Activated CD4-positive, alpha-beta T cell treated with anti-CD3 and anti-CD28 coated beads, Interleukin-2, amount 10 ng/mL, durations not matched to agents 7 days and 5 days (primary cell): ENCODE results near the gene DHRS3. TPM values are rescaled to one million over a fixed set of nuclear protein-coding genes. Genes with fewer than 3 reads are reported as not detected.
"Not testable (repeated sequence)": the region's sequence is repeated elsewhere in the genome, so short reads cannot be mapped to it uniquely, and the experiment has no call there.

Experiments
- CTCF ChIA-PET: fragments of 350-600 bp; sonication (Branson Sonifier 250); formaldehyde crosslinking; loops from one replicate; lab custom pipeline; 2021; ENCODE audit warnings: antibody characterized with exemption; lab: Charles Lee
- POLR2A ChIA-PET: fragments of 350-600 bp; sonication (Branson Sonifier 250); formaldehyde crosslinking; loops from one replicate; lab custom pipeline; 2021; ENCODE audit warnings: antibody characterized with exemption; lab: Charles Lee
- DNase-seq: peaks from one replicate; pipeline ENCODE4 v3.0.0-alpha.2; 2020
- H3K27ac Mint-ChIP-seq: one replicate; pipeline ENCODE4 v1.8.0; 2021; ENCODE audit warnings: mild to moderate bottlenecking, moderate library complexity, mixed read lengths
- H3K27me3 Mint-ChIP-seq: one replicate; pipeline ENCODE4 v1.8.0; 2021; ENCODE audit warnings: mixed read lengths
- H3K36me3 Mint-ChIP-seq: one replicate; pipeline ENCODE4 v1.8.0; 2021; ENCODE audit warnings: low read depth, mixed read lengths
- H3K4me1 Mint-ChIP-seq: one replicate; pipeline ENCODE4 v1.8.0; 2021; ENCODE audit warnings: mixed read lengths
- H3K4me3 Mint-ChIP-seq: one replicate; pipeline ENCODE4 v1.8.0; 2021; ENCODE audit warnings: mild to moderate bottlenecking, moderate library complexity, mixed read lengths
- H3K9me3 Mint-ChIP-seq: one replicate; pipeline ENCODE4 v1.8.0; 2021; ENCODE audit warnings: mixed read lengths
- total RNA-seq, 2 experiments: library from RNA; stranded (reverse); gene quantifications; one replicate each; pipeline ENCODE4 v1.2.3, GENCODE V29; 2021

Gene DHRS3, protein sequence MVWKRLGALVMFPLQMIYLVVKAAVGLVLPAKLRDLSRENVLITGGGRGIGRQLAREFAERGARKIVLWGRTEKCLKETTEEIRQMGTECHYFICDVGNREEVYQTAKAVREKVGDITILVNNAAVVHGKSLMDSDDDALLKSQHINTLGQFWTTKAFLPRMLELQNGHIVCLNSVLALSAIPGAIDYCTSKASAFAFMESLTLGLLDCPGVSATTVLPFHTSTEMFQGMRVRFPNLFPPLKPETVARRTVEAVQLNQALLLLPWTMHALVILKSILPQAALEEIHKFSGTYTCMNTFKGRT
- 10 to 100 TPM; 30.3 to 31.2 TPM for total RNA-seq

GRCh38 chr1:12617901-12618660, at the start of gene DHRS3:
TSS of gene DHRS3 (minus strand) at chr1:12618210. CDS start at chr1:12617348, 862 bp downstream.
- peaks cover 56% of the 10 kb centered on the region for H3K4me1 Mint-ChIP-seq
- peaks cover 11% of the 10 kb centered on the region for H3K36me3 Mint-ChIP-seq
- peak; percentile 64 for DNase-seq
- H3K4me3 Mint-ChIP-seq = peak within 1 kb of the TSS; percentile 96
- peak within 1 kb of the TSS; percentile 95 for H3K27ac Mint-ChIP-seq
- H3K27me3 Mint-ChIP-seq = peaks cover 13% of the 10 kb centered on the region
- ChIA-PET CTCF (interaction anchor here (0.6 to 4.0 kb wide), 8 partner anchors 25 to 346 kb away, joined by 3 to 13 read pairs (median 4); no protein-coding TSS in a partner anchor), POLR2A (interaction anchor here (0.6 kb wide), 2 partner anchors 103 to 138 kb away, joined by 3 to 4 read pairs; no protein-coding TSS in a partner anchor)
- H3K9me3 Mint-ChIP-seq = no peaks in the 10 kb centered on the region

GRCh38 chr1:12666141-12666735, 48.2 kb upstream of the DHRS3 start:
- CTCF ChIA-PET = interaction anchor here (0.6 kb wide), 1 partner anchor 14 kb away, joined by 3 read pairs; no protein-coding TSS in a partner anchor
- H3K4me3 Mint-ChIP-seq = no peak overlapping the region
- no peaks in the 10 kb centered on the region for H3K4me1 Mint-ChIP-seq

DNA sequence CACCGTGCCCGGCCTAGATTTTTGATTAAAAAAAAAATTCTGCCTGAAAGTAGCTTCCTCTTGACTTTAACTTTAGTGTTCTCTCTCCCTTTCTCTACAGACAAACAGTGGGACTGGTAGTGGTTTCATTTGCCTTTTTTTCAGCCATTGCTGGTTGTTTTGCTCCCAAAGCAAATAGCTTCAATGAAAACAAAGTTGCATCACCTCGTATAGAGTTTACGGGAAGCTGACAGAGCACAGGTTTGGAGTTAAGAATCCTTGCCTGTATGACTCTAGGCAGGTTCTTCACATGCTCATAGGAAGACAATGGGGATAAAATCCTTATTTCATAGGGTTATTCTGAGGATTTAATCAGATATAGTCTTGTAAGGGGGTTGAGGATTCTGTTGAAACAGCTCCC, 47.5 kb upstream of the DHRS3 start:
- no peaks in the 10 kb centered on the region for H3K4me1 Mint-ChIP-seq
- ChIA-PET CTCF (interaction anchor here (0.6 kb wide), 1 partner anchor 371 kb away, joined by 4 read pairs; no protein-coding TSS in a partner anchor), POLR2A (interaction anchor here (0.6 kb wide), 1 partner anchor 33 kb away, joined by 9 read pairs; no protein-coding TSS in a partner anchor)
- no peak overlapping the region for H3K4me3 Mint-ChIP-seq
- no peak overlapping the region for H3K27ac Mint-ChIP-seq
- no peak for DNase-seq
- H3K27me3 Mint-ChIP-seq = peaks cover 8% of the 10 kb centered on the region
- H3K9me3 Mint-ChIP-seq = peaks cover 5% of the 10 kb centered on the region
- H3K36me3 Mint-ChIP-seq = no peaks in the 10 kb centered on the region

More at GRCh38 chr1:12666141-12666735, 48.2 kb upstream of the DHRS3 start:
- peaks cover 5% of the 10 kb centered on the region for H3K9me3 Mint-ChIP-seq
- peaks cover 12% of the 10 kb centered on the region for H3K27me3 Mint-ChIP-seq
- no peak overlapping the region for H3K27ac Mint-ChIP-seq
- DNase-seq = no peak
- POLR2A ChIA-PET = interaction anchor here (0.6 kb wide), 1 partner anchor 34 kb away, joined by 9 read pairs; no protein-coding TSS in a partner anchor
- H3K36me3 Mint-ChIP-seq = no peaks in the 10 kb centered on the region

GRCh38 chr1:12662556-12662955, 44.5 kb upstream of the DHRS3 start:
- CTCF ChIA-PET = interaction anchor here (0.5 kb wide), 1 partner anchor 436 kb away, joined by 3 read pairs; no protein-coding TSS in a partner anchor
- Mint-ChIP-seq H3K27me3 (peaks cover 7% of the 10 kb centered on the region), H3K4me3 (no peak overlapping the region), H3K4me1 (peaks cover 7% of the 10 kb centered on the region), H3K36me3 (no peaks in the 10 kb centered on the region), H3K27ac (no peak overlapping the region), H3K9me3 (no peaks in the 10 kb centered on the region)
- POLR2A ChIA-PET = interaction anchor here (0.6 kb wide), 1 partner anchor 137 kb away, joined by 3 read pairs; no protein-coding TSS in a partner anchor
- DNase-seq = no peak

DNA sequence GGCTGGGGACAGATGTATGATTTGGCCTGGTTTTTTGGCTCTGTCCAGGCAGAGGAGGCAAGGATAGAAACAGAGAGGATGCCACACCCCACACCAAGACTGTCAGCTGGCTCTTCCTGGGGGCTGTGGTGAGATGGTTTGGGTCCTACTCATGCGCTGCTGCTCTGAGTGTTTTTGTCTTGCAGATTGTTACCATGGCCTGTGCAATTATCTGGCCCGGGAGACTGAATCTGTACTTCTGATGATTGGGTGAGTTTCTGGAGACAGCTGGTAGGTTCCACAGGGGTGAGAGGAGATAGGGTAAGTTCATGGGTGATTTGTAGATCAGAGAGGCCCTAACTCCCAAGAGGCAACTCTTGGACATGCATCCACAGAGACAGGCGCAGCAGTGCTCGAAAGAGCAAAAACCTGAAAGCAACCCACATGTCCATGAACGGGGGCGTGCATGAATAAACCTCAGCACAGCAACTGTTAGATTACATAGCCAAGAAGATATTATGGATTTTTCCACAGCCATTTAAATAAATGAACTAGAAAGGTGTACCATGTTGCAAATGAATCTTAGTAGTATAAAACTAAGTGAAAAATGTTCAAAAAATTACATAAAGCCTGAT, 43.7 kb upstream of the DHRS3 start:
- H3K27me3 Mint-ChIP-seq = peaks cover 11% of the 10 kb centered on the region
- no peaks in the 10 kb centered on the region for H3K36me3 Mint-ChIP-seq
- POLR2A ChIA-PET = no interaction called here
- H3K9me3 Mint-ChIP-seq = no peaks in the 10 kb centered on the region
- no peak overlapping the region for H3K4me3 Mint-ChIP-seq
- CTCF ChIA-PET = no interaction called here
- no peak overlapping the region for H3K27ac Mint-ChIP-seq
- DNase-seq = no peak
- peaks cover 9% of the 10 kb centered on the region for H3K4me1 Mint-ChIP-seq

GRCh38 chr1:12658531-12659453, 40.8 kb upstream of the DHRS3 start:
- H3K9me3 Mint-ChIP-seq = no peaks in the 10 kb centered on the region
- peak; percentile 80 for DNase-seq
- no peak overlapping the region for H3K4me3 Mint-ChIP-seq

DNA sequence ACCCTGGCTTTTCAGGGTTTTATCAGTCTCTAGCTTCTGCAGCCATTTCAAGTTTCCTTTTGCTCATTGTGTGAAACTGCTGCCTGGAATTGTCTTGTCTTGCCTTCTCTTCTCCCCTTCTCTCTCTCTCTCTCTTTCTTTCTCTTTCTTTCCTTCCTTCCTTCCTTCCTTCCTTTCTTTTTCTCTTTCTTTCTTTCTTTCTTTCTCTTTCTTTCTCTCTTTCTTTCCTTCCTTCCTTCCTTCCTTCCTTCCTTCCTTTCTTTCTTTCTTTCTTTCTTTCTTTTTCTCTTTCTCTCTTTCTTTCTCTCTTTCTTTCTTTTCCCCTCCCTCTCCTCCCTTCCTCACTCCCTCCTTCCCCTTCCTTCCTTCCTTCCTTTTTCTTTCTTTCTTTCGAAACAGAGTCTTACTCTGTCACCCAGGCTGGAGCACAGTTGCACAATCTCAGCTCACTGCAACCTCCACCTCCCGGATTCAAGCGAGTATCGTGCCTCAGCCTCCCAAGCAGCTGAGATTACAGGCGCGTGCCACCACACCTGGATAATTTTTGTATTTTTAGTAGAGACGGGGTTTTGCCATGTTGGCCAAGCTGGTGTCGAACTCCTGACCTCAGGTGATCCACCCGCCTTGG, 40.0 kb upstream of the DHRS3 start:
- H3K4me3 Mint-ChIP-seq, H3K9me3 Mint-ChIP-seq, H3K36me3 Mint-ChIP-seq, H3K27ac Mint-ChIP-seq, DNase-seq, POLR2A ChIA-PET, H3K4me1 Mint-ChIP-seq: not testable (repeated sequence)
- CTCF ChIA-PET = interaction anchor here (0.8 to 1.8 kb wide), 9 partner anchors 8 to 383 kb away, joined by 3 to 13 read pairs (median 3); partner anchors contain the start of genes AADACL4 and DHRS3
- H3K27me3 Mint-ChIP-seq = peaks cover 11% of the 10 kb centered on the region

More at GRCh38 chr1:12658531-12659453, 40.8 kb upstream of the DHRS3 start:
- Mint-ChIP-seq H3K4me1 (peaks cover 9% of the 10 kb centered on the region), H3K36me3 (no peaks in the 10 kb centered on the region), H3K27ac (no peak overlapping the region), H3K27me3 (peaks cover 11% of the 10 kb centered on the region)
- ChIA-PET POLR2A (interaction anchor here (0.6 kb wide), 1 partner anchor 208 kb away, joined by 3 read pairs; no protein-coding TSS in a partner anchor), CTCF (interaction anchor here (0.8 to 1.8 kb wide), 20 partner anchors 9 to 534 kb away, joined by 3 to 13 read pairs (median 4); partner anchors contain the start of gene DHRS3)

DNA sequence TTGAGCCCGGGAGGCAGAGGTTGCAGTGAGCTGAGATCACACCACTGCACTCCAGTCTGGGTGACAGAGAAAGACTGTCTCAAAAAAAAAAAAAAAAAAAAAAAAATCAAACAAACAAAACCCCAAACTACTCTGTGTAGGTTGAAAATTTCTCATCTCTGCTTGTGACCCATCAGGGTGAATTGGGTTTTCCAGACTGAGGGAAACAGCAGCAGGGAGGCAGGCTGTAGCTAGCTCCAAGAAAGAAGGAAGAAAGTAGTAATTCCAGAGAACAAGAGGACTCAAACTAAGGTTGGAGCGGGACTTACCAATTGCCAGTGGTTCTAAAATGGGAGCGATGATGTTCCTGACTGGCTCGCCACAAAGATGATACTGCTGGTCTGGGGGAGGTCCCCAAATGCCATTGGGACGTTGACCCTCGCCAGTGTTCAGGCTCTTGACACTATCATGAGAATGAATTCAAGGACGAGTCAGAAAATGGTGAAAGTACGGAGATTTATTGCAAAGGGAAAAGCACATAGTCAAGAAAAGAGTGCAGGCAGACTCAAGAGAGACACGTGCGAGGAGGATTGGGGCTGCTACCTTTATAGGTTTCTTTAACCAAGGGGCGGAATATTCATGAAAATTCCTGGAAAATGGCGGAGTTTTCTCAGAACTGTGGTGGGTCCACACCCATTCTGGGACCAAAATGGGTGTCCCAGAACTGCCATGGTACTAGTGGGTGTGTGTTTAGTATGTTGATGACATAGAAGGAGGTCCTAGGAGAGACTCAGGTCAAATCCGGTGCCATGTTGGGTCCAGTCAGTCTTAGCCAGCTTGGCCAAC, 39.3 kb upstream of the DHRS3 start:
- ChIA-PET POLR2A (no interaction called here), CTCF (interaction anchor here (0.6 to 1.9 kb wide), 4 partner anchors 14 to 387 kb away, joined by 3 to 5 read pairs (median 4); partner anchors contain the start of gene AADACL4)
- Mint-ChIP-seq H3K4me3 (no peak overlapping the region), H3K4me1 (peaks cover 9% of the 10 kb centered on the region), H3K9me3 (no peaks in the 10 kb centered on the region), H3K27ac (peak overlapping the region; percentile 3), H3K36me3 (no peaks in the 10 kb centered on the region), H3K27me3 (peaks cover 11% of the 10 kb centered on the region)
- no peak for DNase-seq

DNA sequence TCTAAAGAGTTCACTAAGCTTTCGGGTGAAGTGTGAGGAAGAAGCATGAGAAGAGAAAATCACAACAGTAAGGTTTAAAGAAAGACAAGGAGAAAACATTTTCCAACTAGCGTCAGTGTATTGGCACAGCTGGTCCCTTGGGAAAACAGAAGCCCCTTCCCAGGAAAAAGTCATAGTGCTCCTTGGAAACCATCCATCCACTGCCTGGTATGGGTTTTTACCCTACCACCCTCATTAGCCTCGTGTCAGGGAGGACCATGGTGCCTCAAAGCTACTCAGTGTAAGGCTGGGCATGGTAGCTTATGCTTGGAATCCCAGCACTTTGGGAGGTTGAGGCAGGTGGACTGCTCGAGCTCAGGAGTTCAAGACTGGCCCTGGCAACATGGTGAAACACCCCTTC, 38.6 kb upstream of the DHRS3 start:
- Mint-ChIP-seq H3K36me3 (no peaks in the 10 kb centered on the region), H3K9me3 (no peaks in the 10 kb centered on the region), H3K27me3 (peaks cover 10% of the 10 kb centered on the region), H3K27ac (no peak overlapping the region), H3K4me3 (no peak overlapping the region), H3K4me1 (peaks cover 9% of the 10 kb centered on the region)
- ChIA-PET POLR2A (no interaction called here), CTCF (interaction anchor here (1.9 kb wide), 1 partner anchor 384 kb away, joined by 5 read pairs; no protein-coding TSS in a partner anchor)
- DNase-seq = no peak

DNA sequence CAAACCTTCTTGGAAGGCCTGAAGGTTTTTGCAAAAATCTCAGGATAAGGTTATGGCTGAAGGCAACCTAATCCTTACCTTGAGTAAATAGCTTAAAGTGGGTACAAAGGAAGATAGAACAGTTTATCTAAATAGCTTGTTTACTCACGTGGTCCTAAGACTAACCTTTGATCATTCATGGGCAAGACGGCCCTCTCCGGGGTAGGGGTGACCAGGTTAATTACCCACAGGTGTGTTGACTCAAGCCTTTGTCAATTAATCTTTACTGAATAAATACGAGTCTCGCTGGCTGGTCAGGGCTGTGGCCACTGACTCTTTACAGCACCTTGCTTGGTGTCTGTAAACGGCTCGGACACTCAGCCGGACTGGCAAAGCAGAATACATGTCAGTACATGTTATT, 36.6 kb upstream of the DHRS3 start:
- ChIA-PET POLR2A (no interaction called here), CTCF (no interaction called here)
- Mint-ChIP-seq H3K27ac (no peak overlapping the region), H3K36me3 (no peaks in the 10 kb centered on the region), H3K4me3 (no peak overlapping the region), H3K9me3 (no peaks in the 10 kb centered on the region), H3K27me3 (peaks cover 10% of the 10 kb centered on the region), H3K4me1 (peaks cover 9% of the 10 kb centered on the region)
- no peak for DNase-seq
